Fibroblast of the conjunctiva (primary cell): ENCODE measurements around the gene TAAR5.
"Not testable (repeated sequence)": the region's sequence is repeated elsewhere in the genome, so short reads cannot be mapped to it uniquely, and the experiment has no call there.

ENCODE experiments used
- DNase-seq: peaks from one replicate; pipeline ENCODE4 v3.0.0-alpha.2; 2010; ENCODE audit warnings: low read depth

TAAR5 gene

GRCh38 chr6:132589454-132589853, at the start of gene TAAR5:
Gene TAAR5 (minus strand): TSS chr6:132589741. CDS start chr6:132589686, 55 bp downstream.
- no peak for DNase-seq

DNA sequence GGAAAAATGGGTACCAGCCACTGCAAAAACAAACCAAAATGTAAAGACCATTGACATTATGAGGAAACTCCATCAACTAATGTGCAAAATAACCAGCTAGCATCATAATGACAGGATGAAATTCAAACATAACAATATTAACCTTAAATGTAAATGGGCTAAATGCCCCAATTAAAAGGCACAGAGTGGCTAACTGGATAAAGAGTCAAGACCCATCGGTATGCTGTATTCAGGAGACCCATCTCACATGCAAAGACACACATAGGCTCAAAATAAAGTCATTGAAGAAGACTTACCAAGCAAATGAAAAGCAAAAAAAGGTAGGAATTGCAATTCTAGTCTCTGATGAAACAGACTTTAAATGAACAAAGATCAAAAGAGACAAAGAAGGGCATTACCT, 47.6 kb upstream of the TAAR5 start:
- DNase-seq = not testable (repeated sequence)

GRCh38 chr6:132635906-132636305, 46.4 kb upstream of the TAAR5 start:
- not testable (repeated sequence) for DNase-seq

- not testable (repeated sequence) for DNase-seq
These were observed 45.7 kb upstream of the TAAR5 start for GRCh38 chr6:132635288-132635687.

DNA sequence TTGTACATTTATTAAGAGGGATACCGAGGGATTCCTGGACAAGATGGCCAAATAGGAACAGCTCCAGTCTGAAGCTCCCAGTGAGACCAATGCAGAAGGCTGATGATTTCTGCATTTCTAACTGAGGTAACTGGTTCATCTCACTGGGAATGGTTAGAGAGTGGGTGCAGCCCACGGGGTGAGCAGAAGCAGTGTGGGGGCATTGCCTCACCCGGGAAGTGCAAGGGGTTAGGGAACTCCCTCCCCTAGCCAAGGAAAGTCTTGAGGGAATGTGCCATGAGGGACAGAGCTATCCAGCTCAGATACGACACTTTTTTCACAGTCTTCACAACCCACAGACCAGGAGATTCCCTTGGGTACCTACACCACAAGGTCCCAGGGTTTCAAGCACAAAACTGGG, 45.3 kb upstream of the TAAR5 start:
- DNase-seq = no peak

DNA sequence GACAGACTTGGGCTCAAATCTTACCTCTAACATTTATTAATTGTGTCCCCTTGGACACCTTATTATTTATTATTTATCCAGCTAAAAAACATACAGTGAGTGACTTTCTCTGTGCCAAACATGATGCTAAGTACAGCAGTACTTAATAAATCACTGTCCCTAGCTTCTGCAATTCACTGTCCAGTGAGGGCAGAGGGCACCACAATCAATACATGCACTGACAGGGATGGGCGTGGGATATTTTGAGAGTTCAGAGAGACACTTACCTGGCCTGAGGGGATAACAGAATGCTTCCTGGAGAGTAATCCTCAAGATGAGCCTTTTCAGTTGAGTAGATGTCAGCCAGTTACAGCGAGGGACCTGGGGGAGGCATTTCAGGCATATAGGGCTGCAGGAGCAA, 43.8 kb upstream of the TAAR5 start:
- no peak for DNase-seq

DNA sequence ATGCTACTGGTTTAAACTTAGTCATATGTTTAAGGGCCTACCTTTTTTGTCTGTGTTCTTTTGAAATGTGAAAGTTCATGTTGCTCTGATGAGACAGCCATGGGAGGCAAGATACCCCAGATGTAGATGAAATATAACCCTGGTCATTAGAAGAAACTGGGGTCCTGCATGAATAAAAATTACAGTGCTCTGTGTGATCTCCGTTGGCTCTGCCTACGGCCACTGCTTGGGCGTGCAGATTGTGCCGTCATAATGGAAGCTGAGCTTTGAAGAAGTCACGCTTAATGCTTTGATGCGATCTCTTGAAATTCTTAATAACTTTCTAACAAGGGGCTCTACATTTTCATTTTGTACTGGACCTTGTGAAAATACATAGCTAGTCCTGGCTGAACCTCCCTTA, 34.6 kb upstream of the TAAR5 start, which contains the start of gene TAAR2:
TAAR2 (minus strand) TSS at position 101 of the 400 bp plus-strand sequence; CDS start at position 101, 0 bp downstream.
- DNase-seq = no peak

- DNase-seq = no peak
These were observed 33.7 kb upstream of the TAAR5 start for GRCh38 chr6:132623106-132623845.

DNA sequence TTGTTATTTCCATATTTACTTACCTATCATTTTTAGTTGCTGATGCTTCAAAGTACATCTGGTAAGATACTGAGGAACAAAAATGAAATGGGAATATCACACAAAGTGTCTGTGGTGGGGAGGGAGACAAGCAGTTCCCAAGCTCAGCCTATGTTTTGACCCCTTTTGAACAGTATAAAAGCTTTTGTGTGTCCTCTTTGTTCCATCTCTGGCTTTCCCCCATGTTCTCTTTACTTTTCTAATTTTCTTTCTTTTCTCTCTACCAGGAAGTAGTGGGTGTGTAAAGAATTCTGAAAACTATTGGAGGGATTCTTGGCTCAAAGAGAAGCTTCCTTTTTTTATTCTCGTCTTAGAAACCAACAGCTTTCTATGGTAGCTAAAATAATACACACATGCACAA, 27.1 kb upstream of the TAAR5 start:
- no peak for DNase-seq

DNA sequence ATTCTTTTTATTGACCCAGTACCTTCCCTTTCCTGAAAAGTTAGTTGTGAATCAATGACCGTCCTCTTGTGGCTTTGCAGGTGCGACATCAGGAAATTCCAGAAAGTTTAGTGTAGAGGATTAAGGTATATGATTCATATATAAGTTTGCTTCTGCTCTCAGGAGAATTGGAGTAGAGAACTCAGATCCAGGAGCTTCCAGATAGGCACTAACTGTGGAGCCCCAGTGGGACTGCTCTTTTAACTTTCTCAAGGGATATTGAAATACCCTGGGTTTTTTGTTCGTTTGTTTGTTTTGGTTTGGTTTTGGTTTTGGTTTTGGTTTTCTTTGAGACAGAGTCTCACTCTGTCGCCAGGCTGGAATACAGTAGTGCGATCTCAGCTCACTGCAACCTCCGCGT, 25.0 kb upstream of the TAAR5 start:
- DNase-seq = no peak

DNA sequence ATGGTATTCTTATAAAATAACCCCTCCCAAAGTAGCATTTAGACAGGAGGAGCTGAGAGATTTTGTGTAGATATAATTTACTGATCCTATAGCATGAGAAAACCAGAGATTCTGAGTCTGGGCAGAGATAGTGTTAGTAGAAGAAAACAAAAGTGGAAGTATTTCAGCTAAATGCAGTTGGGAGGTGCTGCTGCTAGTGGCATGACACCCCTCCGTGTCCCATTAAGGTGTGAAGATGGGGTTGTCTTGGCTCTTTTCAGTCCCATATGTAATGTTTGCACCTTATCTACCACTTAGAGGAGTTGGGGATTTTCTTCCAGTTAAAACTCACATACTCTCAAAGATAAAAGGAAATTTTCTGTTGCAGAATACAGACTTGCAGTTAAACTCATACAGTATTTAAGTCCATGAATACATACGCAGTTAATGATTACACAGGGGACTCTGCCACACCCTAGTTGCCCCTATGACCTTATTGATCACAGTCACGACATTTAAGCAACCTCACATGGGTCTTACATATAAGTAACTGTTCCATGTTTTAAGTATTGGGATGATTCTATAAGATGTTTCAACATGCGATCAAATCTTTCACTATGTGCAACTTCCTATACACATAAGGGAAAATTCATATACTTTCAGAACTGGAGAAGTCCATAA, 23.0 kb upstream of the TAAR5 start:
- DNase-seq = no peak

DNA sequence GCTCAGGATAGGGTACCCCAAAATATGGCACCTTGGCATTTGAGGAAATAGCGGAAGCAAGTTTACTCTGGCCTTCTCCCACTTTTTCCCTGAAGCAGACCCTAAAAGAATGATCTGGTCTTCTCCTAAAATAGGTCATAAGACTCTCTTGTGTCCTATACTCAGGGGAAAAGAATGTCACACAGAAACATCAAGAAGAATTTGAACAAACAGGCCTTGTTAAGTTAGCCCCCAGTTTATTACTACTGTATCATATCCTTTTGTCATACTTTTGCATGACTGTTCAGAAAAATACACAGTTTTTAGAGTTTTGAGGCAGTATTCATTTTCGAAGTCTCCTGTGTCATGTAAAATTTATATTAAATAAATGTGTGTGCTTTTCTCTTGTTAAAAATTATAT, 22.1 kb upstream of the TAAR5 start:
- no peak for DNase-seq

- no peak for DNase-seq
These were observed 18.1 kb upstream of the TAAR5 start for GRCh38 chr6:132607544-132608233.

DNA sequence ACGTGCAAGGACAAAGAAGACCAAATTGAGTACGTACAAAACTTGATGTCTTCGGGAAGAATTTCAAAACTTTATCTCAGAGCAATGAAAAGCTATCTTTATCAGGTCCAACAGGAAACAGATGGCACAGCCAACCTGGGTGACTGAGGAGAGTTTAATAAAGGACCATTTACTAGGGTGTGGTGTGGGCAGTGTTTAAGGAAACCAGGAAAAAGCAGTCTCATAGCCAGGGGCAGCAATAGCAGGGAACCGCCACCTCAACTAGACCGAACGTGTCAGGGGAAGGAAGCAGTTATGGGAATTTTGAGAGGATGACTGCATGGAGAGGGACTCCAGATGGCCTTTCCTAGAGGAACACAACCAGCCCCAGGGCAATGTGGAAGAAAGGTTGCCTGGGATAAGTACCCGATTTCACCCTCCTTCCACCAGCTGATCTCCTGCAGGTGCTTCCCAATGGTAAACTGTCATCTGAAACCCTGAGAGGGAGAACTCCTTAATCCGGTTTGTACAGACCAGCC, 15.2 kb upstream of the TAAR5 start:
- DNase-seq = no peak

- not testable (repeated sequence) for DNase-seq
These were observed 11.4 kb upstream of the TAAR5 start for GRCh38 chr6:132600900-132601299.

- DNase-seq = no peak
These were observed 8.9 kb upstream of the TAAR5 start for GRCh38 chr6:132598473-132598872.

DNA sequence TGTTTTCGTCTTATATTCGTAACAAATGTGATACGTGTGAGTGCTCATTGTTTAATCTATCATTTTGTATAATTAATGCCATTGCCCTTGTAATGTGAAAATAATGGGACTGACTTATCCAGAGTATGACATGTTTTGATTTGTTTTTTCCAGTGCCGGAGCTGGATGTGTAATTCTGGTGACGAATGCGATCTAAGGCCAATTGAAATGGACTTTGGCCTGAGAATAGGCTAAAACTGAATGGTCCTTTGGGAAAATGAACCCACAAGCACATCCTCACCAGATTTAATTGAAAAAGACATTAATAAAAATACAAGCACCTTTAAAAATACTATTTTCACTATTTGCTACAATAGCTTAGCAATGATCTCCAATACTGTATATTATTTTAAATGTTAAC, 6.7 kb upstream of the TAAR5 start:
- no peak for DNase-seq

- DNase-seq = no peak
These were observed 3.3 kb upstream of the TAAR5 start for GRCh38 chr6:132592855-132593254.

DNA sequence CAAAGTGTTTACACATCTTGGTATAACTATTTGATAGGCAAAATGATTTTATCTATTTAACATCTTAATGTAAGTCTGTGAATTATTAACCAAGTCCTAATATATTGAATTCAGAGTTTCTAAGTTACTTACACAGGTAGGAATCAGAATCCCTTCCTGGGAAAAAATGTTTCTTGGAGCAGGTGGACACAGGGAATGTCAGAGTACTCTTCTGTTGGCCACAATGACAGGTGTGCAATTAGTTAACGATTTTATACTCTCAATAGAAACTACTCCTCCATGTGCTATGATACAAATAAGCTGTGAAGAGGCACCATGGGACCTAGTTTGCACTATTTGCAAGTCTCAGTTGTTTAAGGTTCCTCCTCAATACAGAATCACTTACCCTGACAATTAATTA, 821 bp upstream of the TAAR5 start:
- DNase-seq = no peak

DNA sequence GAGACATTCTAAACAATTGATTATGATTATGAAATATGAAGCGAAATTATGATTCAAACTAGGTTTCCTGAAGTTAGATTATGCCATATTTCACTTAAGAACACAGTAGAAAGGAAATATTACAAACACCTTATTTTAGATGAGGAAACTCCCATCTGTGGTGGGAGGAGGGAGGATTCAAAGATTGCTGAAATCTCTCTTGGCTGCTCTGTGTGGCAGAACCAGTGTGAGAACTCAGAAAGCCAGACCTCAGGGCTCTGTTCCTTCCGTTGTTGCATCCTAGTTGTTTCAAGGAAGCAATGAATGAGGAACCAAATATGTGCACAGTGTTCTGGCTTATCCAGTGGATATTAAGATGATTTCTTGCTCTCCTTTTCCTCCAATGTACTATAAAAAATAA, 2.1 kb downstream of the TAAR5 start:
- no peak for DNase-seq

- no peak for DNase-seq
These were observed 4.8 kb downstream of the TAAR5 start for GRCh38 chr6:132584698-132585097.

GRCh38 chr6:132571774-132572173, 17.8 kb downstream of the TAAR5 start:
- DNase-seq = no peak
